HepG2 (cell line): ENCODE data around the gene FAHD2A. TPM values are rescaled to one million over a fixed set of nuclear protein-coding genes. Genes with fewer than 3 reads are reported as not detected.

Source experiments
- ATAC-seq: fragments of 200-7000 bp; cut with Tn5 transposase; 3 replicates; pipeline ENCODE4 v1.9.1; 2020; ENCODE audit warnings: mild to moderate bottlenecking, moderate library complexity
- BruUV-seq: library from RNA; stranded (reverse); fragments of 400-500 nt; replicated peaks from 2 replicates; lab custom pipeline; 2021; lab: Mats Ljungman, UMichigan
- CTCF ChIA-PET: fragments of 300-600 bp; formaldehyde crosslinking; extraction: SDS; loops from one replicate; lab custom pipeline; 2021; ENCODE audit warnings: low total read pairs, inconsistent platforms, low intra/inter-chr PET ratio; lab: Yijun Ruan, JAX
- POLR2A ChIA-PET: fragments of 350-600 bp; sonication (Branson Sonifier 250); formaldehyde crosslinking; loops from one replicate; lab custom pipeline; 2020; ENCODE audit warnings: antibody characterized with exemption, inconsistent platforms; lab: Yijun Ruan, JAX
- DNase-seq: peaks from one replicate; pipeline ENCODE4 v3.0.0-alpha.2; 2015; ENCODE audit warnings: low spot score
- FAIRE-seq: peaks from 3 replicates; lab custom pipeline; 2011; peaks lifted over from hg19 to GRCh38; lab: Jason Lieb, UNC
- H2AFZ ChIP-seq: one replicate; pipeline ENCODE4 v1.6.1; 2011; ENCODE audit warnings: low read length, inconsistent platforms
- H3K27ac ChIP-seq: fragments of 300-600 bp; 3 replicates; pipeline ENCODE4 v1.8.0; 2011; ENCODE audit warnings: mixed run types, mild to moderate bottlenecking, mixed read lengths, low read length, inconsistent platforms; ENCODE audit not compliant: insufficient read depth; ENCODE audit errors: extremely low read length
- H3K27me3 ChIP-seq, 2 experiments: fragments of 200-600 bp in 1 of 2; 2 replicates in 1 of 2; 3 replicates in 1 of 2; pipeline versions ENCODE4 v1.6.0 to v1.8.0; 2011; ENCODE audit warnings: low read length in 2 of 2, mild to moderate bottlenecking in 2 of 2, moderate library complexity in 2 of 2, inconsistent platforms in 1 of 2; ENCODE audit not compliant: insufficient read depth in 2 of 2, control insufficient read depth in 1 of 2
- H3K36me3 ChIP-seq, 2 experiments: fragments of 200-600 bp in 1 of 2; replicated peaks in 1 of 2; 2 replicates in 1 of 2; 3 replicates in 1 of 2; pipeline versions ENCODE4 v1.5.1 to v1.8.0; 2011; ENCODE audit warnings: low read length in 2 of 2, inconsistent platforms in 1 of 2; ENCODE audit not compliant: insufficient read depth in 2 of 2, control insufficient read depth in 1 of 2
- H3K4me1 ChIP-seq: 2 replicates; pipeline ENCODE4 v1.5.1; 2012; ENCODE audit warnings: low read length, inconsistent platforms; ENCODE audit not compliant: insufficient read depth
- H3K4me2 ChIP-seq: 2 replicates; pipeline ENCODE4 v1.6.0; 2011; ENCODE audit warnings: low read depth, low read length, inconsistent platforms
- H3K4me3 ChIP-seq, 3 experiments: fragments of 200-600 bp in 1 of 3; sonication (generic), shearing (Covaris generic) in 1 of 3; replicated peaks in 1 of 3; 2 replicates each; pipeline ENCODE4 v1.5.1; 2011 to 2016; ENCODE audit warnings: low read length in 3 of 3, inconsistent platforms in 2 of 3, low read depth in 2 of 3, mild to moderate bottlenecking in 2 of 3, control low read depth in 1 of 3, mixed read lengths in 1 of 3; ENCODE audit not compliant: insufficient read depth in 1 of 3
- H3K79me2 ChIP-seq: one replicate; pipeline ENCODE4 v1.6.1; 2011; ENCODE audit warnings: low read length, inconsistent platforms; ENCODE audit not compliant: insufficient read depth
- H3K9ac ChIP-seq: 2 replicates; pipeline ENCODE4 v1.6.0; 2011; ENCODE audit warnings: mild to moderate bottlenecking, low read depth, low read length, inconsistent platforms; ENCODE audit not compliant: insufficient read depth
- H3K9me3 ChIP-seq: 2 replicates; pipeline ENCODE4 v1.5.1; 2012; ENCODE audit warnings: mild to moderate bottlenecking, low read length
- H4K20me1 ChIP-seq: 2 replicates; pipeline ENCODE4 v1.6.0; 2011; ENCODE audit warnings: inconsistent platforms, mild to moderate bottlenecking, low read length, moderate library complexity; ENCODE audit not compliant: insufficient read depth
- BRD4 ChIP-seq: sonication (generic); formaldehyde crosslinking; IDR thresholded peaks from 2 replicates; pipeline ENCODE4 v1.4.0; 2020; ENCODE audit warnings: missing genetic modification reagents
- MED13 ChIP-seq: sonication (generic); formaldehyde crosslinking; IDR thresholded peaks from 2 replicates; pipeline ENCODE4 v1.5.0; 2020; ENCODE audit warnings: missing genetic modification reagents
- MYC ChIP-seq: sonication (generic); formaldehyde crosslinking; IDR thresholded peaks from 2 replicates; pipeline ENCODE4 v1.9.0; 2021; ENCODE audit warnings: missing genetic modification reagents, borderline replicate concordance
- NBN ChIP-seq: fragments of 450-650 bp; conservative IDR thresholded peaks from 2 replicates; pipeline ENCODE4 v1.6.1; 2017
- ZKSCAN1 ChIP-seq: fragments of 150-350 bp; IDR thresholded peaks from 2 replicates; pipeline ENCODE4 v1.6.1; 2014; ENCODE audit warnings: low read length
- ZNF350 ChIP-seq: sonication (generic); formaldehyde crosslinking; IDR thresholded peaks from 2 replicates; pipeline ENCODE4 v1.4.0; 2020; ENCODE audit warnings: mild to moderate bottlenecking, low read depth, missing genetic modification reagents, borderline replicate concordance
- ZNF354B ChIP-seq: sonication (generic); formaldehyde crosslinking; IDR thresholded peaks from 2 replicates; pipeline ENCODE4 v1.8.0; 2022; ENCODE audit warnings: mild to moderate bottlenecking, missing genetic modification reagents
- ZNF891 ChIP-seq: sonication (generic); formaldehyde crosslinking; IDR thresholded peaks from 2 replicates; pipeline ENCODE4 v1.5.0; 2020; ENCODE audit warnings: mild to moderate bottlenecking, missing genetic modification reagents
- WGBS: methylation state at CpG from one replicate; pipeline ENCODE4 v1.1.6; 2017; ENCODE audit warnings: low lambda C conversion rate; 5-methylcytosine and 5-hydroxymethylcytosine counted together
- in situ Hi-C: cut with HindIII; loops from 2 replicates; pipeline ENCODE4 v1.10.0; 2017; ENCODE audit warnings: low pct_unique_long_range_greater_than_20kb; ENCODE audit not compliant: extremely low pct_ligation_motif_present
- intact Hi-C: fragments of 100-400 bp; cut with micrococcal nuclease; formaldehyde crosslinking; loops from one replicate; pipeline ENCODE4 v1.10.0; 2022; ENCODE audit not compliant: unreplicated experiment
- polyA plus RNA-seq, 8 experiments: library from polyadenylated mRNA; depleted of rRNA in 3 of 8; stranded (reverse) in 7 of 8; unstranded in 1 of 8; fragments of >200 nt; fragmentation: Illumina TruSeq in 4 of 8; extraction: Trizol in 4 of 8; gene quantifications; 2 replicates each; pipeline versions ENCODE4 v1.2.1 to v1.2.3, GENCODE V29; 2011 to 2016; ENCODE audit warnings: low read depth in 4 of 8, missing spikeins in 1 of 8, mixed read lengths in 1 of 8; ENCODE audit not compliant: insufficient read depth in 1 of 8
- total RNA-seq, 5 experiments: library from RNA; depleted of rRNA; stranded (reverse); fragments of >200 nt; fragmentation: Illumina TruSeq; extraction: Trizol; gene quantifications; 2 replicates each; pipeline ENCODE4 v1.2.3, GENCODE V29; 2016; ENCODE audit warnings: low read depth in 1 of 5
- TF ChIP-seq, protein P1 (sequence below): sonication (generic); formaldehyde crosslinking; conservative IDR thresholded peaks from 2 replicates; pipeline ENCODE4 v1.8.1; 2023; ENCODE audit warnings: missing genetic modification reagents

FAHD2A gene
- total and polyA plus RNA-seq, 2 of the 13 experiments (the other 11 are each of a cell fraction or from before 2014, with no cell fraction given), result 34.0 to 44.2 TPM

DNA sequence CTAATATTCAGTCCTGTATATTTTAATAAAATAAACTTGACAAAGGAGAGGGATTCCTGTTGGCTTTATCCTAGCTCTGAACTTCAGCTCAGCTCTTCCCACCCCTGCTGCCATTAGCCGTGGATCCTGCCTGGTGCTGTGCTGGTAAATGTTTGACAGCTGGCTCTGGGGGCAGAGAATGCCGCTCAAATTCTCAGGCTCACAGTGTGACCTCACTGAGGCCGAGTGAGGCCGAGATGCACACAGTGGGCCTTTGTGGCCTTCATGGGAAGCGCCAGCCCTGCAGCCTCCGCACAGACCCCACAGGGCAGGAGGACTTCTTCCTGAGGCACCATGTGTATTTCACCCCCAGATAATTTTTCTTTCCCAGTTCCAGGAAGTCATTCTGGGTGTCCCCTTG is 16.5 kb upstream of the FAHD2A start (continued):
- TF ChIP-seq MYC (CRISPR knock-in tag), result no peak
- no peak for TF ChIP-seq MED13
- TF ChIP-seq ZNF354B (CRISPR knock-in tag), result no peak
- no peak for TF ChIP-seq BRD4 (CRISPR knock-in tag)
- peak; percentile 85 for TF ChIP-seq ZKSCAN1
- TF ChIP-seq, protein P1, sequence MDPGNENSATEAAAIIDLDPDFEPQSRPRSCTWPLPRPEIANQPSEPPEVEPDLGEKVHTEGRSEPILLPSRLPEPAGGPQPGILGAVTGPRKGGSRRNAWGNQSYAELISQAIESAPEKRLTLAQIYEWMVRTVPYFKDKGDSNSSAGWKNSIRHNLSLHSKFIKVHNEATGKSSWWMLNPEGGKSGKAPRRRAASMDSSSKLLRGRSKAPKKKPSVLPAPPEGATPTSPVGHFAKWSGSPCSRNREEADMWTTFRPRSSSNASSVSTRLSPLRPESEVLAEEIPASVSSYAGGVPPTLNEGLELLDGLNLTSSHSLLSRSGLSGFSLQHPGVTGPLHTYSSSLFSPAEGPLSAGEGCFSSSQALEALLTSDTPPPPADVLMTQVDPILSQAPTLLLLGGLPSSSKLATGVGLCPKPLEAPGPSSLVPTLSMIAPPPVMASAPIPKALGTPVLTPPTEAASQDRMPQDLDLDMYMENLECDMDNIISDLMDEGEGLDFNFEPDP (CRISPR knock-in tag), result no peak

DNA sequence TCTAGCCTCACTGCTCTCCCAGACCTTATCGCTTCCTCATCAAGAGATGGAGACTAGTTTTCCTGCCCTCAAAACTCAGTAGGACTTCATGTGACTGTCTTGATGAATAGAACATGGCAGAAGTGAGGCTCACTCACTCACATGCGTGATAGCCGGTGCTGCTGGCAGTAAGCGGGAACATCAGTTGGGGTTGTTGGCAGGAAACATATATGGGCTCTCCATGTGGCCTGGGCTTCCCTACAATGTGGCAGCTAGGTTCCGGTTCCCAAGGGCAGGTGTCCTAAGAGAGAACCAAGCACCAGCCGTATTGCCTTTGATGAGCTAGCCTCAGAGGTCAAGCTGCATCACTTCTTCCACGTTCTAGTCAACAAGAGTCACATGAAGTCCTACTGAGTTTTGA is 15.2 kb upstream of the FAHD2A start:
- peaks cover 63% of the 10 kb centered on the region for H3K4me1 ChIP-seq
- H2AFZ ChIP-seq, result no peak overlapping the region
- ChIA-PET POLR2A (interaction anchor here (7.7 kb wide), 1 partner anchor 15 kb away, joined by 110 read pairs; the partner anchor contains the start of gene FAHD2A), CTCF (no interaction called here)
- intact Hi-C loops (no loop called here), in situ Hi-C loops (no loop called here)
- no peaks in the 10 kb centered on the region for H3K79me2 ChIP-seq
- no peak for DNase-seq
- H3K4me2 ChIP-seq, result no peak overlapping the region
- FAIRE-seq, result no peak
- no peak overlapping the region for H3K9ac ChIP-seq
- H4K20me1 ChIP-seq, result no peaks in the 10 kb centered on the region
- TF ChIP-seq ZNF891 (CRISPR knock-in tag) (no peak), NBN (no peak), ZNF350 (CRISPR knock-in tag) (no peak)
- ATAC-seq, result no peak
- H3K9me3 ChIP-seq, result no peaks in the 10 kb centered on the region
- 82% methylated on average over 7 of the region's 7 CpGs for WGBS
- no peaks in the 10 kb centered on the region for H3K27me3 ChIP-seq
- H3K4me3 ChIP-seq, result no peak overlapping the region
- BruUV-seq, result no TSS peak
- H3K36me3 ChIP-seq, result no peaks in the 10 kb centered on the region
- no peak overlapping the region for H3K27ac ChIP-seq
